ENCODE results near the gene ABI3BP. TPM values are rescaled to one million over a fixed set of nuclear protein-coding genes. Genes with fewer than 3 reads are reported as not detected.

The ABI3BP gene
- total RNA-seq, 1 experiment from 2014 or later = 0.28 TPM

DNA sequence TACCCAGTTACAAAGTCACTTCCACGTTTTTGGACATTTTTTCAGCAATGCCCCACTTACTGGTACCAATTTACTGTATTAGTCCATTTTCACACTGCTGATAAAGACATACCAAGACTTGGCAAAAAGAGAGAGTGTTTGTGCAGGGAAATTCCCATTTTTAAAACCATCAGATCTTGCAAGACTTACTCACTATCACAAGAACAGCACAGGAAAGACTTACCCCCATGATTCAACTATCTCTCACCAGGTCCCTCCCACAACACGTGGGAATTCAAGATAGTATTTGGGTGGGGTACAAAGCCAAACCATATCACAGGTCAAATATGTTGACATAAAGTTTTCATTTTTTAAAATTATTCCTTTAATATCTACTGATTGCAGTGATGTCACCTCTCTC, 16.2 kb upstream of the ABI3BP start:
- H3K9ac ChIP-seq (ENCODE audit: extremely low read depth, insufficient read length, low read length) = no peak overlapping the region
- no peak overlapping the region for H4K5ac ChIP-seq (ENCODE audit: insufficient read length, low read depth, low read length)
- no peak overlapping the region for H2BK12ac ChIP-seq (ENCODE audit: insufficient read length, low read depth, low read length)
- Mint-ChIP-seq H3K4me1 (no peaks in the 10 kb centered on the region), H3K4me3 (no peak overlapping the region), H3K9me3 (peaks cover 24 to 50% of the 10 kb centered on the region in 2 experiments), H3K36me3 (ENCODE audit: insufficient read depth in 1 of 3, low read depth in 3 of 3) (peaks cover 11 to 16% (median 13%) of the 10 kb centered on the region in 3 experiments; a peak in 6 of 7 replicates), H3K27me3 (ENCODE audit: low read depth) (no peaks in the 10 kb centered on the region; the same call in 1 of the 2 replicates), H3K27ac (no peak overlapping the region)
- H2AFZ ChIP-seq (ENCODE audit: low read length) = no peak overlapping the region
- H3K18ac ChIP-seq (ENCODE audit: insufficient read length, low read depth, low read length) = no peak overlapping the region
- H2BK20ac ChIP-seq (ENCODE audit: low read depth, low read length, poor library complexity, severe bottlenecking) = no peak overlapping the region
- no peaks in the 10 kb centered on the region for H3K9me3 ChIP-seq (ENCODE audit: control insufficient read depth, low read depth, low read length)
- H3K4me1 ChIP-seq (ENCODE audit: insufficient read depth, low read length) = no peaks in the 10 kb centered on the region
- no peak overlapping the region for H2BK15ac ChIP-seq (ENCODE audit: low read depth, low read length)
- no peak overlapping the region for H3K56ac ChIP-seq (ENCODE audit: insufficient read length, low read depth, low read length)
- H2BK5ac ChIP-seq (ENCODE audit: insufficient read length, low read length) = no peak overlapping the region
- no peak for DNase-seq
- no peaks in the 10 kb centered on the region for H3K23me2 ChIP-seq (ENCODE audit: insufficient read length, low read depth, low read length, poor library complexity, severe bottlenecking)
- H3K79me2 ChIP-seq (ENCODE audit: insufficient read depth, low read length) = no peaks in the 10 kb centered on the region
- no peaks in the 10 kb centered on the region for H3K27me3 ChIP-seq (ENCODE audit: insufficient read depth, low read length)
- H4K8ac ChIP-seq (replicated peaks; ENCODE audit: insufficient read length, low read depth, low read length) = no peak overlapping the region
- H3K27ac ChIP-seq (ENCODE audit: insufficient read length, low read depth, low read length) = no peak overlapping the region
- H4K20me1 ChIP-seq (ENCODE audit: control insufficient read depth, insufficient read depth, insufficient read length) = no peaks in the 10 kb centered on the region
- H2AK5ac ChIP-seq (ENCODE audit: insufficient read length, low read length) = no peak overlapping the region
- H3T11ph ChIP-seq (ENCODE audit: low read length) = no peak overlapping the region
- H3K79me1 ChIP-seq (ENCODE audit: insufficient read depth, low read depth, low read length, poor library complexity, severe bottlenecking) = no peaks in the 10 kb centered on the region
- TF ChIP-seq CTCF (conservative IDR thresholded peaks at IDR 0.05) = no peak
- no peak overlapping the region for H3K4me2 ChIP-seq (ENCODE audit: insufficient read depth, insufficient read length, low read length)
- no peak overlapping the region for H3K4ac ChIP-seq (ENCODE audit: low read depth, low read length)
- no peak overlapping the region for H3K23ac ChIP-seq (ENCODE audit: insufficient read length, low read depth, low read length)
- no peak overlapping the region for H4K91ac ChIP-seq (ENCODE audit: insufficient read length, low read depth, low read length)
- WGBS (ENCODE audit: extremely low coverage, insufficient read length, low lambda C conversion rate) = no CpG with 5 or more reads among the region's 2 CpGs
- no peak overlapping the region for H3K14ac ChIP-seq (ENCODE audit: insufficient read depth, low read length)
- no peak overlapping the region for H2BK120ac ChIP-seq (ENCODE audit: low read depth, low read length, poor library complexity, severe bottlenecking)

Data from H9 (cell line).